Hematopoietic multipotent progenitor cell treated with erythropoietin and hydrocortisone succinate and interleukin-3 and kit ligand, for 6 days (in vitro differentiated cells): ENCODE results near the gene AQP6.

Experiments
- DNase-seq: peaks from one replicate; pipeline ENCODE4 v3.0.0-alpha.2; 2015

Gene AQP6

DNA sequence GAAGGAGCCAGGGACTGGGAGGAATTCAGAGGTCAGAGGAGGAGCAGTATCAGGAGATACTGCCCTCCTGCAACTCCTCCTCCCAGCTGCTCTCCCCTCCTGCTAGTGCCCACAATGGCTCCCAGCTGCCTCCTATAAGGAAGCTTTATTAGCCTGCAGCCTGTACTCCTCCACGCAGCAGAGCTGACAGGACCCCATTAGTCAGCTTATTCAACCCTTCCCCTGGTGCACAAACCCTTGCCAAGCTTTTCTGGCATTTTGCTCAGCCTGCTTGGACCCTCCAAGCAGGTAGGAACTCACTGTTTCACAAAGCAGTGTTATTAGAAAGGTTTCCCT lies 29.2 kb upstream of the AQP6 start:
- DNase-seq: no peak

DNA sequence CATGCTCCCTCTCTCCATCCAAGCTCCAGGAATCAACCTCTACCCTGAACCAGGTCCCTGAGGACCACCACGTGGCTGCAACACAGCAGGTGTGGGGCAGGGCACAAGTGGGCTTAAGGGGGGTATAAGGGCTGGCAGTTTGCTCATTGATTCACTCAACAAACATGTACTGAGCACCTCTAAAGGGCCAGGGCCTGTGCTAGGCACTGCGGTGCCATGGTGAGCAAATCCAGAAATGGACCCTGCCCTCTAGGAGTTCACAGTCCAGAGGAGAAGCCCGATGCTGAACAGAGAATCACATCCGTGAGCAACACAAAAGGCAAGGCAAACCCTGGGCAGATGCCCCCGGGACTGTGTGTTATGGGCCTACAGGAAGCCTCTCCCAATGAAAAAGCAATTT lies 28.7 kb upstream of the AQP6 start:
- no peak for DNase-seq

DNA sequence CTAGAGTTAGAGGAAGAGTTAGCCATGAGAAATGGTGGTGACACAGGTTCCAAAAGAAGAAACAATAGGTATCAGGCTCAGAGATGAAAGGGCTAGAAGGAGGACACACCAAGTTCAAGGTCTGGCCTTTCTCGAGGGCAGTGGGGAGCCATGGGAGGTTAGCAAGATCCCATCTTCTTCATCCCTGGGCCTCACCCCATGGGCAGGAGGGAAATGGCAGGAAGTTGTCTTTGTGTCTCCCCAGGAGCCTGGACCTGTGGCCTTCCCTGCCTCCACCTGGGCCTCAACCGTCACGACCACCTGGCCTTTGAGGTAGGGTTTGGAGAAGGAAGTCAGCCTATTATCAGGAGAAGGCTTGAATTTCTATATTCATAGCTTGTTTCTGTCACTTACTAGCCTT lies 28.0 kb upstream of the AQP6 start:
- DNase-seq: no peak

DNA sequence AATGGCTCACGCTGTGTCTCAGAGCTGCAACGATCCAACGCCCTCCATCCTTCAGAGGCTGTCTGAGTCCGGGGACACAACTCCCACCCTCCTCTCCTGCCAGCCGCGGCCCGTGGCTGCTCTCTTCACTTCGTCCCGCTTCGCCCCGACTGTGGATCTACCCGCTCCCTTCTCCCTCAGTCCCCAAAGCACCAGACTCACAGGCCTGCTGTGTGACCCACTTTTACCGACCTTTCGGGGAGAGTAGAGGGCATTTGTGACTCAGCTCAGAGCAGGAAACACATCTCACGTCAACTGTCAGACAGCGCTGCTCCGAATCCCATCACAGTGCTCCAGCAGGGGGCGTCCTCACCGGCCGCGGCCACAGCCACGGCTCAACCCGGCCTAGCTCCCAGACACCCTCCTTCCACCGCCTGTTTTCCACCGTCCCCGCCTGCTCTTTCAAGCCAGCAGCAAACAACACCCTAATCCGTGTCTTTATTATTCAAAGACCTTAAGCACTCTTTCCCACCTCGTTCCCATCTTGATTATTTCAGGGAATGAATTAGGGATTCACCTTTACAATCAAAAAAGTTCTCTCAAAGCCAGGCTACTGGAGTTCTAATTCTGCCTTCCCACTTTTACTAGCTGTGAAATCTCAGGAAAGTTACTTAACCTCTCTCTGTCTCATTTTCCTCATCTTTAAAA lies 27.2 kb upstream of the AQP6 start:
- DNase-seq: peak; percentile 88

DNA sequence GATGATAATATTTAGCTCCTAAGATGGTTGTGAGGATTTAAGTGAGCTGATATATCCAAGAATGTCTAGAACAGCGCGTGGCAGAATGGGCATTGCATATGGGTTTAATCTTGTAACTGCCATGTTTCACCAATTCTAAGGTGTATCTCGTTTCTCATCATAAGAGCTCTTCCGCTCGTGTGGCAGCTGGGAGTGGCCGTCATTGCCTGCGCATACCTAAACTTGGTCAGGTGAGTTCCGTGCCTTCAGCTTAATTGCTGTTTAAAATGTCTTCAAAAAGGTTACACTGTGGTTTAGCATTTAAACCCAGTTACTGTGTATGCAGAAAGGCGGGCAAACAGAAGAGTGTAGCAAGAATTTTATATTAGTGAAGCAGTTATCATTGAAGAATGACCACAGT lies 26.7 kb upstream of the AQP6 start:
- no peak for DNase-seq

DNA sequence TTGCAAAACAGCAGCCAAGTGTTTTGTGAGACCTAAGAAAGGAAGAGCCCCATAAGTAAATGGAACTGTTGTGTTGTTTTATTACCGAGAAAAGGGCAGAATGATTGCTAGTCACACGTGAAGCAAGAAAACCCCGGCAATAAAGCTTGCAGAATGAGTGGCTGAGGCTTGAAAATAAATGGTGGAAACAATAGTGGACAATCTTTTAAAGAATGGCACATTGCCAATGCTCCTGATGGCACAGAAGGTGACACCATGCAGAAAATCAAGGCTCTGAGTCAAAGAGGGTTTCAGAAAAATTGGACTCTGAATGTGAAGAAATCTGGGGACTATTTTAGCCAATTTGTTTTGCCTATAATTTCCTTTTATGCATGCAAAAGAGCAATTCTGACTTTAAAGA lies 26.2 kb upstream of the AQP6 start:
- DNase-seq: no peak

DNA sequence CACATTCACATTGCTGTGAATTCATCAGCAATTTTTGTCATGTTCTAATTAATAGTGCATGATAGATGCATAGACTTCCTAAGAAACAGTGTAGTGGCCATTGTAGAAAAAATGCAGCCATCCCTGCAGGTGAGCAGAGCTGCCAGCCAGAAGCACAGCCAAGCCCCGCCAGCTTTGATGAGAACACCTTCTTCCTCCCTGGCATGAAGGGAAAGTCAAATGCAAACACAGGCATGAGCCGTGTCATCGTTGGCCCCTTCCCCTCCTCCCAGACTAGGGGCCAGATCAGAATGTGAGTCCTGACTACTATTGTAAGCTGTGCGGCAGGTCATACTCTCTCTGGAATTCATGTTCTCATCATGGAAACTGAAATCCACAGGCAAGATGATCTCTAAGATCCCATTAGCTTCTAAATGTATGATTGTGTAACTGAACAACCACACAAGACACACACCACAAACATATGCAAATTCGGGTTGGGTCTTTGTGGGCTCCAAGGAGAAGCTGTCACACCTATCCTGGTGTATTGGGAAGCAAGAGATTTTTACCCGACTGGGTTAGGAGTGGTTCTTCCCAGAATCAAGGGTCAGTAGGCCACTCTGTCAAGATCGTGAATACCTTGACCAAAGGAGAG lies 25.0 kb upstream of the AQP6 start:
- DNase-seq: no peak

DNA sequence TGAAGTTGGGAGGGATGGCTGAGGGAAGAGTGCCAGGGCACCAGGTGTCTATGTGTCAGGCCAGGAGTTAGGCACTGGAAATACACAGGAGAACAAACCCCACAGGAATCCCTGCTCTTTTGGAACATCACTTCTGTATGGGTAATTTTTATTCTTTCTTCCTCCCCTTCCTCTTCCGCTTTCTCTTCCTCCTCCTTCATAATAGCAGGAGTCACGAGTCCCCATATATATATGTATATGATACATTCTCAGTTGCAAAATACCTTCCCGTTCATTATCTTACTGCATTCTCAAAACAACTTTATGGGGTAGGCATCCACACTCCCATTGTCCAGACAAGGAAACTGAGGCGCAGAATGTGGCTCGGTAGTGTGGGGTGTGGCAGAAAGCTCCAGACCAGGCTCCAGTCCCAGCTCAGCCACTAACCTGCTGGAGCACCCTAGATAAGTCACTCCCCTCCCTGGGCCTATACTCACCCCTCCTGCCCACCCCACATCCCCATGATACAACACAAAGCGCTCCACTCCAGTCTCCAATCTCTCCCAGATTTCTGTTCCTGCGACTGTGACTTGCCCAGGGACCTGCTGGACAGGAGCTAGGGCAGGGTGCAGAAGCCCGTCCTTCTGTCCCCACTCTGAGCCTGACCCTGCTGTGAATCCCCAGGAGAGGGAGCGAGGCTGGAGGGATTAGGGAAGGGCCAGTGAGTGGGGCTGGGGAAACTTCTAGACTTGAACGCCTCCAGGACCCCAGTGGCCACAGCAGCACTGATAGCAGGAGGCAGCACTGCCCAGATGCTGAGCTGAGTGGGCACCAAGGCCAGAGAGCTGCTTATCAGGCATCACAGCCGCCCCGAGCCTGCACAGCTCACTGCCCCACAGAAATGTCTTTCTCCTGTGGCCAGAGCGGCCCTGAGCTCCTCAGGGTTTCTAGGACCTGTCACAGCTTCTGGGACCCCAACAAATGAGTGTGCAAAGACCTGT lies 23.6 kb upstream of the AQP6 start:
- no peak for DNase-seq

DNA sequence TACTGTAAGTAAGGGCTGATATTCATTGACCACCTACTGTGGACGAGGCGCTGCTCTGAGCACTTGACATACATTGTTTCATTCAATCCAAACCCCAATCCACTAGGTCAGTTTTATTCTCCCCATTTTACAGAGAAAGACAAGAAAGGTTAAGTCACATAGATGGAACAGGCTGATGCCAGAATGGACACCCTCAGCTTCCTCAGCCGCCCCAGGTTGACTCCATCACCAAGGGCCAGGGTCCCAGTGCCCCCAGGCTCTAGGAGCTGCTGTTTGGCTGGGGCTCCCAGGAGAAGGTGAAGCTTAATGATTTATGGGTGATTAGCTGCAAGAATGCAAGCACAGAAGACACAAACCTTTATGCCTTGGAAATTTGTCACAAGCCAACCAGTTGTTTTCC lies 22.9 kb upstream of the AQP6 start:
- DNase-seq: no peak

DNA sequence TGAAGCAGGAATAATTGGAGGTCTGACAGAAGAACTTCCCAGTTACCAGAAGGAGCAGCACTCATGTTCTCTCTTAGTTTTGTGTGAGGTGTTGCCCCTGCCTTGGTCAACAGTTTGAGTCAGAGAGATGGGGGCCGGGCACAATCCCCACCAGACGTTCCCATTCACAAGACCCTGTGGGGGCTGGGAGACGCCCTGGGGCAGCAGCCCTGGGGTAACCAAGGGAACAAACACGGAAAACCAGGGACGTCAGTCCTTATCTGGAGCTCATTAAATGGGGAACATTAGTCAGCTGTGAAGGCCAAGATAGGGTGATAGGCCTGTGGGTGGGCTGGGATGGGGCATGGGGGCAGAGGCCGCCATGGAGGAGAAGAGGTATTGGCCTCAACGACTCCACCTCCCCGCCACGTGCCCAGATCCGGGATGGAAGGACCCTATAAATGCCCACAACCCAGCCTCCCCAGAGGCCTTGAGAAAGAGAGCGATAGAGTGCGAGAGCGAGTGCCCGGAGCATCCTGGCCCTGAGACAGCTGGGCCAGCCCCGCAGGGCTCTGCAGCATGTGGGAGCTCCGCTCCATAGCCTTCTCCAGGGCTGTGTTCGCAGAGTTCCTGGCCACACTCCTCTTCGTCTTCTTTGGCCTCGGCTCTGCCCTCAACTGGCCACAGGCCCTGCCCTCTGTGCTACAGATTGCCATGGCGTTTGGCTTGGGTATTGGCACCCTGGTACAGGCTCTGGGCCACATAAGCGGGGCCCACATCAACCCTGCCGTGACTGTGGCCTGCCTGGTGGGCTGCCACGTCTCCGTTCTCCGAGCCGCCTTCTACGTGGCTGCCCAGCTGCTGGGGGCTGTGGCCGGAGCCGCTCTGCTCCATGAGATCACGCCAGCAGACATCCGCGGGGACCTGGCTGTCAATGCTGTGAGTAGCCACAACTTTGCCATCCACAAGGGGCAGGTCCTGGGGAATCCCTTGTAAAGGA lies 22.2 kb upstream of the AQP6 start, which contains the start of gene AQP2:
TSS of gene AQP2 (plus strand) at position 465 of the 979 bp plus-strand sequence. CDS start at position 559, 94 bp downstream.
- no peak for DNase-seq

DNA sequence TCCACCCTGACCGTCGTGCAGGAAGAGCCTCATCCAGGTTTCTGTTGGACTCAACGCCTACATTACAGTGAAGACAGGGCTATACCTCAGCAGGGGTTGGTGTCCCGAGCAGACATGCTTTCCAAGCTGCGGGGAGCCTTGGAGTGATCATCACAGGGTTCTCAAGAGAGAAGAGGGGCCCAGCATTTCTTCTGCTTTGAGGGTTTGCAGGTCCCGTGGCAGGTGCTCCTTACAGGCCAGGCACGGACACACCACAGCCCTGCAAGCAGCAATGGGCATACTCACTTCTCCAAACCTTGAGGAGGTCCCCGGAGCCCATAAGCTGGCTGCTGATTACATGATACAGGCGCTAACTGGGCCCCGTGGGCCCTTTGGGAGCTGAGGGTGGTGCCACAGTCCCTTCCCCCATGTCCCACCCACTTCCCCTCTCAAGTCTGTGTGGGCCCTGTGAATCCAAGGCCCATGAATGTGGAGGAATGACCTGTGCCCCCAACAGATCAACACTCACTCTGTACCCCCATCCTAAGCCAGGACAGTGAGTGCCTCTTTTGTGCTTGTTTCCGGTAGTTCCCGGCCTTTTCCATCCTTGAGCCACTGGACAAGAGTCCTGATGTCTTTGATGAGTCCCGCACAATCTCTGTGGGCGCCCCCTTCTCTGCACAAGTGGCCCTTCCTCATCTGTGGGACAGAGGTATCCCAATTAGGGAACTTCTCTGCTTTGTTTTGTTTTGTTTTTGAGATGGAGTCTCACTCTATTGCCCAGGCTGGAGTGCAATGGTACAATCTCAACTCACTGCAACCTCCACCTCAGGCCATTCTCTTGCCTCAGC lies 21.1 kb upstream of the AQP6 start:
- DNase-seq: no peak

DNA sequence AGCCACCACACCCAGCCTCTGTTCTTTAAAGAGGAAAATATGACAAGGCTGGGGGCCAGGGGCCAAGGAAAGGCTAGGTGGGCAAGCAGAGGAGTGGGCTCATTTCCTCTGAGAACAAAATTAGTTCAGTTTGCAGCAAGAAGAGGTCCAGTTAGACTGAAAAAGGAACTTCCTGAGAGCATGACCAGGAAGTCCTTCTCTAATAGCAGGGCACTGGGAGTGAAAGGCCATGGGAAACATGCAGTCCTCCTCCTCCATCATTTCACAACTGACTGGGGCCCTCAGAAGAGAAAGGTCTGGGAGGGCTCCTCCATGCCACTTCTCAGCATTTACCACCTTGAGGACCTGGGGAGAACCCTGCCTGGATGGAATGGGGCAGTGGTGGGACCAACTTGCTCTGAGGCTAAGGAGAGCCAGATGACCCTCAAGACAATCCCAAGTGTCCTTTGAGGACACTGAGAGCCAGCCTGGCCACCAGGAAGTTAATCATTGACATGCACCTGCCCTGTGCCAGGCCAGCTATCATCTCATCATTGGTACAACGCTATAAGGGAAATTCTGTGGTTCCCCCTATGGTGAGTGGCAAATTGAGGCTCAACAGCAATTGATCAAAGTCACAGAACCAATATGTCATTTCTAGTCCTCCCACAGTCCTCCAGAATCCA lies 20.2 kb upstream of the AQP6 start:
- DNase-seq: no peak

DNA sequence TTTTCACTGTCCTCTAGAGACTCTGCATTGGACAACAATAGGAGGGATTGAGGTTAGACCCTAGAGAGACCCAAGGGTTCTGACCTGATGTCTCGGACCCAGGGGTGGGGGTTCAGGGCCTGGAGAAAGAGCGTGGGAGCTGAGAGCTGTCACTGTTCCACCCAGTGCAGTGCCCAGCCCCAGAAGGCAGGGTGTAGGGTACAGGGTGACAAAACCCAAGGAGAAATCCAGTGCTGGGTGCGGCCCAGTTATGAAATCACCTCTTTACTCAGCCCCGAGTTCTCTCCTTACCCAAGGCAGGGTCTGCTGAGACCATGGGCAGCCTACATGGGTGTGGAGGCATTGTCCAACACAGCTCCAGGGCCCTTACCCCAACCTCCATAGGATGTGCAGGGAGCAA lies 19.6 kb upstream of the AQP6 start:
- no peak for DNase-seq

DNA sequence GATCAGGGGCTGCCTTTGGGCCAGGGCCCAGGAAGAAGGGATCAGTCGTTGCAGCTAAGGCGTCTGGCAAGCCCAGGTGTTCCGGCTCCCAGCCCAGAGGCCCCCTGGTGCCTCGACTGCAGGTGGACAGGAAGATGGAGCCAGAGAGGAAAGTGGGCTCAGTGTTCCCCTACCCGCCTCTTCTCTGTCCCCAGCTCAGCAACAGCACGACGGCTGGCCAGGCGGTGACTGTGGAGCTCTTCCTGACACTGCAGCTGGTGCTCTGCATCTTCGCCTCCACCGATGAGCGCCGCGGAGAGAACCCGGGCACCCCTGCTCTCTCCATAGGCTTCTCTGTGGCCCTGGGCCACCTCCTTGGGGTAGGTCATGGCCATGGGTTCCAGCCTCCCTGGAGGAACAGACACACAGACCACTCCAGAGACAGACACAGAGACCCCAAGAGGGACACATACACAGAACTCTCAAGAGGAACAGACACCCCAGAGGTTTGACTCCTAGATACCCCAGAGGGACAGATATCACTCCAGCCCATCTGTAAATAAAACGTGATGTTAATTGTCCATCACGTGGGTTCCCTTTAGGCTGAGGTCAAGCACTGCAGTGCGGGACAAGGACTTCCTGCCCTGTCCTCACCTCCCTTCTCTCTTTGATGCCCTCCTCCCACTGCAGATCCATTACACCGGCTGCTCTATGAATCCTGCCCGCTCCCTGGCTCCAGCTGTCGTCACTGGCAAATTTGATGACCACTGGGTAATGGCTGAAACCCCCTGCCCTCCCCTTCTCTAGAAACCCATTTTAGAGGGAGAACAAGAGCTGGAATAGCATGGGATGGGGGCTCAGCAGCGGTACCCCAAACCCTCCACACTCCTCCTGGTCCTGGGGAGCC lies 18.5 kb upstream of the AQP6 start:
- no peak for DNase-seq

DNA sequence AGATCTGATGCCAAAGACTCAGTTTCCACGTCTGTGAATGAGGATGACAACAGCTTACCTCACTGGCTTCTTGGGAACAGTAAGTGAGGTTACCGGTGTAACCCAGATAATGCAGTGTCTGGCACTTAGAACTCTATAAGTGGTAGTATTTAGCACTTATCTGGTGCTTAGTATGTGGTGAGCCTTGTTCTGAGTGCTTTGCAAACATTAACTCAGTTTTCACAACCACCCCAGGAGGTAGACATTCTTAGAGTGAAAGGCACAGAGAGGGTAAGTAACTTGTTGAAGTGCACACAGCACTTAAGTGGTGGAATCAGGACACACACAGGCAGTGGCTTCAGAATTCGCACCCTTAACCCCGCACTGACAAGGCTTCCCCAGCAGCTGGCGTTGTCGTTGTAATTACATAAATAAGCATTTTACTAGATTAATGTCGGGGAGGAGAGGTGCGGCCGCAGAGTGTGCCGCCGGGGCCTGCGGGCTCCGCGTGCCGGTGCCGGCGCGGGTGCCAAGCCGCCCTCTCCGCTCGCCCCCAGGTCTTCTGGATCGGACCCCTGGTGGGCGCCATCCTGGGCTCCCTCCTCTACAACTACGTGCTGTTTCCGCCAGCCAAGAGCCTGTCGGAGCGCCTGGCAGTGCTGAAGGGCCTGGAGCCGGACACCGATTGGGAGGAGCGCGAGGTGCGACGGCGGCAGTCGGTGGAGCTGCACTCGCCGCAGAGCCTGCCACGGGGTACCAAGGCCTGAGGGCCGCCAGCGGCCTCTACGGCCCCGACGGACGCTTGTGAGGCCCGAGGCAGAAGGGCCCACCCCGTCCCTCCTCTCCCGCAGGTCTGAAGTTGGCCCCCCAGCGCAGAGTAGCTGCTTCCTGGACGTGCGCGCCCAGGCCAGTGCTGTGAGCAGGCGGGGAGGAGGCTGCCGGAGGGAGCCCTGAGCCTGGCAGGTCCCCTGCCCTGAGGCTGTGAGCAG lies 17.6 kb upstream of the AQP6 start:
- DNase-seq: peak; percentile 32

DNA sequence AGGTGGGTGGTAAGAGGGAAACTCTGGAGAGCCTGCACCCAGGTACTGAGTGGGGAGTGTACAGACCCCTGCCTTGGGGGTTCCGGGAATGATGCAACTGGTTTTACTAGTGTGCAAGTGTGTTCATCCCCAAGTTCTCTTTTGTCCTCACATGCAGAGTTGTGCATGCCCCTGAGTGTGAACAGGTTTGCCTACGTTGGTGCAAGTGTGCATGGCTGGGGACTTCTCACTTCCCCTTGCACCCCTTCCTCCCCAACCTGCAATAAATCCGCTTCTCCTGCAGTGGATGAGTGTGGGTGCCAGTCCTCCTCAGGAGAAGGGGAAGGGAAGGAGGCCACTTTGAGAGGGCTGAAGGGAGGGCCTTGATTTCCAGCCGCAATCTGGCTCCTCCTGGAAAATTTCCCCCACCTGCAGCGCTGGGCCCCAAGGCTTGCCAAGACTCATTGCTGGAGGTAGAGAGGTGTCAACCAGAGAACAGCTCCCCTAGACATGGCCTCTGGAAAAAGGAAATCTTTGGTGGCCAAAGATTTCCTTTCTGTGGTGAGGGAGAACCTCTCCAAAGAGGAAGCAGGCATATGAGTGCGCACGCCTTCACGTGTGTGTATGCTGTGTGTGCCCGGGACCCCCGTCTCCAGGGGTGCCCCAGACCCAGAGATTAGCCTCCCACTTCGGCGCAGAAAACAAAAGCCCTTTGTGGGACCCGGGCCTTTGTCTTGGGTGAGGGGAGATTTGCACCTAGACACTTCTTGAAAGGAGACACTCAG lies 16.7 kb upstream of the AQP6 start:
- DNase-seq: no peak

DNA sequence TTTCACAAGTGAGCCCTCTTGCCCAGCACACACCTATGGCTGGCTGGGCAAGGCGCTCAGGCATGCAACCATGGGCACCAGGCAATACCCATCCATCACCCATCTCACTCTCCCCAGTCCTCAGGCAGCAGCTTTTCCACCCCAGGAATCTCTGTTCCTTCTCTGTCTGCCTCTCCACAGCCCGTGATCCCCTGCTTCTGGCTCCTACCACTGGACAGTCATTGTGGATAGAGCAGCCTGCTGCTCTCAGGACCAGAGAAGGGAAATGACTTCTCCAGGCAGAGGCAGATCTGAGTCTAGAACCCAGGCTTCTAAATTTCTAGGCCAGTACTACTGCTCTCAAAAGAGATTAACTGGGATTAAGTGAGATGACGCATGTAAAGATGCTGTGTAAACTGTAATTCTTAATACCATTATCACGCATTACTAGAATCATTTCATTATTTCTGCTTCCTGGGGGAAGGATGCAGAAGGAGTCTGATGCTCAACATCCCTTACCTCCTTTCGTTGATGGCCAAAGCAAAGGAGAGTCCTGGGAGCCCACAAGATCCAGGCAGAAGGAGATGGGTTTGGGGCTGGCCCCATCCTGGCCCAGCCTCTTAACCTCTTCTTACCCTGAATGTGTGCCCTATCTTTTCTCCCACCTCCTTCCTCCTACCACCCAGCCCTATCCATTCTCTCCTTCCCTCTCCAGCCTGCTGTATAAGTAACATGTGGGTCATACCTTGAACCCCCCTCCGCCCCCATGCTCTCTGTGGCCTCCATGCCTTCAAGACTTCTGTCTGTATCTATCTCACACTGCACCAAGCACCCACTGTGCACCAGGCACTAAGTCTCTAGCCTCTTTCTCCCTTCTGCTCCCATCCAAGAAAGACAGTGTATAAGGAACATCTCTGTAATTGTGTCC lies 15.8 kb upstream of the AQP6 start:
- DNase-seq: no peak
